NCI-H2107 (cell line): ENCODE results near the gene SASH1.

Experiments used
- DNase-seq: peaks from one replicate; lab custom pipeline; 2025; lab: John Stamatoyannopoulos, UW

The SASH1 gene

DNA sequence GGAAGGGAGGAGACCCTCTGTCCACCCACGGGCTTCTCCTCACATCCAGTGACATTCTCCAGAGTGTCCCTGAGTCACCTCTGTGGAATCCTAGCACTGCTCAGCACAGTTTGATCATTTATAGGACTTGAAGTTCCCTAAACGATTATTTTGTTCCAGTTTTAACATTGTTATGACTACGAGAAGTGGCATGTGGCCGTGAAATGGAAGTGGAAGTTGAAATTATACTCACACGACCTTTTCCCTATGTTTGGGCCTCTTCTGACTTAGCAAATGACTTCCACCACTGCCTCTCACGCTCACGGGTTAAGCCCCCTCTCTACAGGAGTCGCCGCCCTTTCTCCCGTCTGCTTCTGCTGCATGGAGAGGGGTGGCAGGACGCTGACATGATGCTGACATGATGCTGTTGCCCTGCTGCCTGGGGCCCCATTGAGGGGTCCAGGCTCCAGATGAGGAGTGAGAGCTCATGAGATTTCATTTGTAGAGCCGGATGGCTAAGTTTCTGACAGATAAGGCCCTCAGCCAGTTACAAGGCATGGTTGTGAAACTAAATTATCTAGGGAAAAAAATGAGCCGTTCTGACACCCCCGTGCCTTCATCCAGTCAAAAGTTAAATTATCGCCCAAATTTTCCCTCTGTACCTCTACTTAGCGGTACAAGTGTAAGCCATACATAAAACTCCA, 250.6 kb downstream of the SASH1 start:
- DNase-seq = no peak

DNA sequence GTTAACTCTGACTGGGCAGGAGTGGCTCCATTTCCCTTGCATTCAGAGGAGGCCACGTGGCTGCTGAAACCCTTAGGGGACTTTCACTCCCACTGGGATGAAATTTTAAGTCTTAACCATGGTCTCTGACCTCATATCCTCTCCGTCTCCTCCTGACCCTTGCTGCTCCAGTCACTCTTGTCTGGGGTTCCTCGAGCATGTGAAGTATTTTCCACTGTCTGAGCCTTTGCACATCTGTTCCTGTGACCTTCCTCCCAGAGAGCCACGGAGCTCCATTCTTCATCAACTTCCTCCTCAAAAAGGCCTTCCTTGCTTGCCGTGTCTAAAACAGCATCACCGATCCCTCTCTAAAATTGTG, 251.2 kb downstream of the SASH1 start:
- DNase-seq = no peak

DNA sequence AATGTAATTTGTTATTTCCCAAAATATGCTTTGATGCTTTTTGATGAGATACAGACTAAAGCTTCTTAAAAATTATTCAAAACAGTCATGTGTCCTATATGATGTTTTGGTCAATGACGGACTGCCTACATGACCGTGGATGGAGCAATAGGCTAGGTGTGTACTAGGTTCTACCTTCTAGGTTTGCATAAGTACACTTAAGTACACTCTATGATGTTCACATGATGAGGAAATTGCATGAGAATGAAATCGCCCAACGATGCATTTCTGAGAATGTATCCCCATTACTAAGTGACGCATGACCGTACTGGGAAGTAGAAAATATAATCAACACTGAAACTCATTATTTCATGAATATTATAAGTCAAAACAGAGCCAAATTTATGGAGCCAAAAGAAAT, 252.9 kb downstream of the SASH1 start:
- DNase-seq = no peak

DNA sequence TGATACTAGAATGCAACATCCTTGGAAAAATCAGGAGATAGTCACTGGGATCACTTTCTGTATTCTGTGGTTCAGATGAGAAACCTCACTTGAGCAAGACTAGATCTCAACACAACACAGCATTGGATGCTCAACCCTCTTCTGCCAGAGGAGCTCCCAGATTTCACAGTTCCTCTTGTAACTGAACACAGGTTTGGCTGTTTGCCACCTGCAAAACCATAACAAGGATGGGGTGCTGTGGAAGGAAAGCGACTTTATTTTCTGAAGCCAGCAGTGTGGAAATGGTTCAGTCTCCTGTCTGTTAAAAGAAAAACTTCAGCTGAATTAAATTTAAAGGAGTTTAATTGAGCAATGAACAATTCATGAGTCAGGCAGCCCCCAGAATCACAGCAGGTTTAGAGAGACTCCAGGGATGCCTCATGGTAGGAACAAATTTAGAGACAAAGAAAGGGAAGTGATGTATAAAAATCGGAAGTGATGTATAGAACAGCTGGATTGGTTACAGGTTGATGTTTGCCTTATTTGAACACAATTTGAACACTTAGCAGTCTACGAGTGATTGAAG, 254.3 kb downstream of the SASH1 start:
- DNase-seq = no peak

DNA sequence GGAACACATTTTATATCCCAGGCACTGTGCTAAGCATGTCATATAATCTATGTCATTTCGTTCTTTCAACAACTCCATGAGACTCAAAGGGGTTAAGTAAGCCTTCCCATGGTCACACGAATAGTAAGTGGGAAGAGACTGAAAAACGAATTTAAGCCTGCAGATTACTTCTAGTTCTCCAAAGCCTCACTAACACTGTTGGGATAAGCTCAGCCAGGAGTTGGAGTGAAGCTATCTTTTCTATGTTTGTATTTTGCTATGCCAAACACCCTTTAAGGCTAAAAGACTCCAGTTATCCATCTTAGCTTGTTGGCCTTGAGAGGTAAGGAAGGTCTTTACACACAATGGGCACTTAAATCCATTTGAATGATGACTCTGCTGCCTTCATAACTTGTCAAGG, 256.1 kb downstream of the SASH1 start:
- no peak for DNase-seq

DNA sequence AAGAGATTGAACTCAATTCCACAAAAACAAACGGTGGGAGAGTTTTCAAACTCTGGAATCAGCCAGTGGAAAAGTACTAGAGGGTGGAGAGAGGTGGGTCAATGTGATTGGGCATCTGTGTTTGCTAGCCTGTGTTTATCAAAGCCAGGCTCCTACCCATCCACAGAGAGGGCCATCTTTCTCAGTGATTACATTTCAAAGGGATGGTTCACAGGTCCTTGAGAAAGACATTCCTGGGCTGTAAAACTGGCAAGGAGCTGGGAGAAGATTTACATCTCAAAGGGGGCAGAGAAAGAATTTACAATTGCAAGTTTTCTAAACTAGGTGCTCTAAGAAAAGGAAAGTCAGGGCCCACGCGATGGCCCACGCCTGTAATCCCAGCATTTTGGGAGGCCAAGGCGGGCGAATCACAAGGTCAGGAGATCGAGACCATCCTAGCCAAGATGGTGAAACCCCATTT, 257.4 kb downstream of the SASH1 start:
- no peak for DNase-seq
